ENCODE data around the gene PRICKLE2.

PRICKLE2 gene

DNA sequence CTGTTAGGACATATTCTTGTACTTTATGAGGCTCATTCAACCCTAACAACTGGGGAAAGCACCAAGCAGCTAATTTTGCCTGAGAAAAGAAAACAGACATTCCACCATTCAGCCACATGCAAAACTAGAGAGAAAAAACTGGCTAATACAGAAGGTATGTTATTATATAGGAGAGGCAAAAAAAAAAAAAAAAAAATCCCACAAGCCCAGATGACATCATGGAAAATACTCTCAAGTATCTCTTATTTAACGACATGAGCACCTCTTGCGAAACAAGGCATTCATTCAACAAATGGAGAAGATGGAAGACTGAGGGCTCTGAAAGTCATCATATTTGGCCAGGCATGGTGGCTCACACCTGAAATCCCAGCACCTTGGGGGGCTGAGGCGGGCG, 61.5 kb downstream of the PRICKLE2 start (continued):
- peak; percentile 96 for TF ChIP-seq ZNF629 (tag by site-specific recombination; IDR thresholded peaks at IDR 0.05)
- no peak for TF ChIP-seq ZNF114 (tag by site-specific recombination; IDR thresholded peaks at IDR 0.05)
- TF ChIP-seq, protein P1, sequence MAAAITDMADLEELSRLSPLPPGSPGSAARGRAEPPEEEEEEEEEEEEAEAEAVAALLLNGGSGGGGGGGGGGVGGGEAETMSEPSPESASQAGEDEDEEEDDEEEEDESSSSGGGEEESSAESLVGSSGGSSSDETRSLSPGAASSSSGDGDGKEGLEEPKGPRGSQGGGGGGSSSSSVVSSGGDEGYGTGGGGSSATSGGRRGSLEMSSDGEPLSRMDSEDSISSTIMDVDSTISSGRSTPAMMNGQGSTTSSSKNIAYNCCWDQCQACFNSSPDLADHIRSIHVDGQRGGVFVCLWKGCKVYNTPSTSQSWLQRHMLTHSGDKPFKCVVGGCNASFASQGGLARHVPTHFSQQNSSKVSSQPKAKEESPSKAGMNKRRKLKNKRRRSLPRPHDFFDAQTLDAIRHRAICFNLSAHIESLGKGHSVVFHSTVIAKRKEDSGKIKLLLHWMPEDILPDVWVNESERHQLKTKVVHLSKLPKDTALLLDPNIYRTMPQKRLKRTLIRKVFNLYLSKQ (tag by site-specific recombination; IDR thresholded peaks at IDR 0.05; ENCODE audit: borderline replicate concordance): no peak
- TF ChIP-seq ZFP37 (tag by site-specific recombination; IDR thresholded peaks at IDR 0.05): no peak
- TF ChIP-seq ZNF157 (tag by site-specific recombination; IDR thresholded peaks at IDR 0.05): no peak
- no peak for TF ChIP-seq OSR2 (tag by site-specific recombination; IDR thresholded peaks at IDR 0.05)
- TF ChIP-seq ZNF223 (tag by site-specific recombination; IDR thresholded peaks at IDR 0.05): no peak
- TF ChIP-seq, protein P2, sequence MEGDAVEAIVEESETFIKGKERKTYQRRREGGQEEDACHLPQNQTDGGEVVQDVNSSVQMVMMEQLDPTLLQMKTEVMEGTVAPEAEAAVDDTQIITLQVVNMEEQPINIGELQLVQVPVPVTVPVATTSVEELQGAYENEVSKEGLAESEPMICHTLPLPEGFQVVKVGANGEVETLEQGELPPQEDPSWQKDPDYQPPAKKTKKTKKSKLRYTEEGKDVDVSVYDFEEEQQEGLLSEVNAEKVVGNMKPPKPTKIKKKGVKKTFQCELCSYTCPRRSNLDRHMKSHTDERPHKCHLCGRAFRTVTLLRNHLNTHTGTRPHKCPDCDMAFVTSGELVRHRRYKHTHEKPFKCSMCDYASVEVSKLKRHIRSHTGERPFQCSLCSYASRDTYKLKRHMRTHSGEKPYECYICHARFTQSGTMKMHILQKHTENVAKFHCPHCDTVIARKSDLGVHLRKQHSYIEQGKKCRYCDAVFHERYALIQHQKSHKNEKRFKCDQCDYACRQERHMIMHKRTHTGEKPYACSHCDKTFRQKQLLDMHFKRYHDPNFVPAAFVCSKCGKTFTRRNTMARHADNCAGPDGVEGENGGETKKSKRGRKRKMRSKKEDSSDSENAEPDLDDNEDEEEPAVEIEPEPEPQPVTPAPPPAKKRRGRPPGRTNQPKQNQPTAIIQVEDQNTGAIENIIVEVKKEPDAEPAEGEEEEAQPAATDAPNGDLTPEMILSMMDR (tag by site-specific recombination; IDR thresholded peaks at IDR 0.05): no peak
- no peak for TF ChIP-seq HOXC10 (CRISPR knock-in tag; IDR thresholded peaks at IDR 0.05)
- TF ChIP-seq, protein P3, sequence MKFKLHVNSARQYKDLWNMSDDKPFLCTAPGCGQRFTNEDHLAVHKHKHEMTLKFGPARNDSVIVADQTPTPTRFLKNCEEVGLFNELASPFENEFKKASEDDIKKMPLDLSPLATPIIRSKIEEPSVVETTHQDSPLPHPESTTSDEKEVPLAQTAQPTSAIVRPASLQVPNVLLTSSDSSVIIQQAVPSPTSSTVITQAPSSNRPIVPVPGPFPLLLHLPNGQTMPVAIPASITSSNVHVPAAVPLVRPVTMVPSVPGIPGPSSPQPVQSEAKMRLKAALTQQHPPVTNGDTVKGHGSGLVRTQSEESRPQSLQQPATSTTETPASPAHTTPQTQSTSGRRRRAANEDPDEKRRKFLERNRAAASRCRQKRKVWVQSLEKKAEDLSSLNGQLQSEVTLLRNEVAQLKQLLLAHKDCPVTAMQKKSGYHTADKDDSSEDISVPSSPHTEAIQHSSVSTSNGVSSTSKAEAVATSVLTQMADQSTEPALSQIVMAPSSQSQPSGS (tag by site-specific recombination; IDR thresholded peaks at IDR 0.05; ENCODE audit: low read depth): peak; percentile 95
- TF ChIP-seq, protein P4, sequence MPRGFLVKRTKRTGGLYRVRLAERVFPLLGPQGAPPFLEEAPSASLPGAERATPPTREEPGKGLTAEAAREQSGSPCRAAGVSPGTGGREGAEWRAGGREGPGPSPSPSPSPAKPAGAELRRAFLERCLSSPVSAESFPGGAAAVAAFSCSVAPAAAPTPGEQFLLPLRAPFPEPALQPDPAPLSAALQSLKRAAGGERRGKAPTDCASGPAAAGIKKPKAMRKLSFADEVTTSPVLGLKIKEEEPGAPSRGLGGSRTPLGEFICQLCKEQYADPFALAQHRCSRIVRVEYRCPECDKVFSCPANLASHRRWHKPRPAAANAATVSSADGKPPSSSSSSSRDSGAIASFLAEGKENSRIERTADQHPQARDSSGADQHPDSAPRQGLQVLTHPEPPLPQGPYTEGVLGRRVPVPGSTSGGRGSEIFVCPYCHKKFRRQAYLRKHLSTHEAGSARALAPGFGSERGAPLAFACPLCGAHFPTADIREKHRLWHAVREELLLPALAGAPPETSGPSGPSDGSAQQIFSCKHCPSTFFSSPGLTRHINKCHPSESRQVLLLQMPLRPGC (tag by site-specific recombination; IDR thresholded peaks at IDR 0.05): no peak
- TF ChIP-seq, protein P5, sequence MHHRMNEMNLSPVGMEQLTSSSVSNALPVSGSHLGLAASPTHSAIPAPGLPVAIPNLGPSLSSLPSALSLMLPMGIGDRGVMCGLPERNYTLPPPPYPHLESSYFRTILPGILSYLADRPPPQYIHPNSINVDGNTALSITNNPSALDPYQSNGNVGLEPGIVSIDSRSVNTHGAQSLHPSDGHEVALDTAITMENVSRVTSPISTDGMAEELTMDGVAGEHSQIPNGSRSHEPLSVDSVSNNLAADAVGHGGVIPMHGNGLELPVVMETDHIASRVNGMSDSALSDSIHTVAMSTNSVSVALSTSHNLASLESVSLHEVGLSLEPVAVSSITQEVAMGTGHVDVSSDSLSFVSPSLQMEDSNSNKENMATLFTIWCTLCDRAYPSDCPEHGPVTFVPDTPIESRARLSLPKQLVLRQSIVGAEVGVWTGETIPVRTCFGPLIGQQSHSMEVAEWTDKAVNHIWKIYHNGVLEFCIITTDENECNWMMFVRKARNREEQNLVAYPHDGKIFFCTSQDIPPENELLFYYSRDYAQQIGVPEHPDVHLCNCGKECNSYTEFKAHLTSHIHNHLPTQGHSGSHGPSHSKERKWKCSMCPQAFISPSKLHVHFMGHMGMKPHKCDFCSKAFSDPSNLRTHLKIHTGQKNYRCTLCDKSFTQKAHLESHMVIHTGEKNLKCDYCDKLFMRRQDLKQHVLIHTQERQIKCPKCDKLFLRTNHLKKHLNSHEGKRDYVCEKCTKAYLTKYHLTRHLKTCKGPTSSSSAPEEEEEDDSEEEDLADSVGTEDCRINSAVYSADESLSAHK (tag by site-specific recombination; IDR thresholded peaks at IDR 0.05): peak; percentile 48
- no peak for TF ChIP-seq TCF7L2 (IDR thresholded peaks at IDR 0.05; ENCODE audit: borderline replicate concordance, low read depth, low read length)
- no peak for TF ChIP-seq ZNF777 (tag by site-specific recombination; IDR thresholded peaks at IDR 0.05; ENCODE audit: borderline replicate concordance)

DNA sequence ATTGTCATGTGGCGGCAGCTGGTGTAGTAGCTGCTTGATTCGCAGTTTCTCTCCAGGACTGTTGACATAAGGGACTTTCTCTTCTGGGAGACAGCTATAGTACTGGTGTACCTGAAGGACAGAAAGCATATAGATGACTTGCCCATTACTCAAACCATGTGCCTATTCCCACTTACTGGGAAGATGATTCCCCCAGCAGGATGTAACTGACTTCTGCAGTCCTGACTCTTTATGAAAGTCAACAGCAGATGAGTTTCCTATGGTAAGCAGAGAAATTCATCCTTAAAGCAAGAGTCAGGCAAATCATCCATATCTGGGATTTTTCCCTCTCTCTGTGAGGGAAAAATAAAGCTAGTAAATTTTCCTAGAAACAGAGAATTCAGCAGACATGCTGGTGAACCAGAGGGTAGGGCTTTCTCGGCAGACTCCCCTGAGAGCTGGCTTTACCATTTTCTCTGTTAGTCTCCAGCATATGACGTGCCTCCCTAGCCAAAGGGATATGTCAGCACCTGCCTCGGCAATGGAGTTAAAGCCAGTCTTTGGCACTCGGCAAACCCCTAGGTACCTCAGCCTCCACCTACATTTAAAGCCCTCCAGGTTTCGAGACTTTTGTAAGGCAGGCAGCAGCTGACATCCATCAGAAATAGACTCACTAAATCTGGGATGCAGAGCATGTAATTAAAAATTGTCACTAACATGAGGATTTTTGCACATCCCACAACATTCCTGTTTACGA, 62.1 kb downstream of the PRICKLE2 start:
- no peak overlapping the region for H3K4me3 ChIP-seq (ENCODE audit: low read depth, low read length)
- POLR2A ChIA-PET: interaction anchor here (0.9 to 1.4 kb wide), 2 partner anchors 24 to 76 kb away, joined by 3 to 6 read pairs; no protein-coding TSS in a partner anchor
- CTCF ChIA-PET: interaction anchor here (0.8 to 1.3 kb wide), 4 partner anchors 133 to 322 kb away, joined by 3 to 5 read pairs (median 4); no protein-coding TSS in a partner anchor
- peaks cover 0 to 11% of the 10 kb centered on the region in 2 experiments; a peak in 1 of 3 replicates for H3K36me3 ChIP-seq (ENCODE audit: control insufficient read depth in 2 of 2, insufficient read depth in 1 of 2, low read length in 2 of 2)
- H3K9me3 ChIP-seq (ENCODE audit: control insufficient read depth, insufficient read depth, low read depth, low read length): no peaks in the 10 kb centered on the region
- TF ChIP-seq ZNF785 (tag by site-specific recombination; IDR thresholded peaks at IDR 0.05) (no peak), GLI2 (tag by site-specific recombination; IDR thresholded peaks at IDR 0.05; ENCODE audit: borderline replicate concordance, low read depth) (no peak), FEZF1 (tag by site-specific recombination; IDR thresholded peaks at IDR 0.05) (no peak), WT1 (tag by site-specific recombination; IDR thresholded peaks at IDR 0.05) (no peak)
- TF ChIP-seq, protein P6, sequence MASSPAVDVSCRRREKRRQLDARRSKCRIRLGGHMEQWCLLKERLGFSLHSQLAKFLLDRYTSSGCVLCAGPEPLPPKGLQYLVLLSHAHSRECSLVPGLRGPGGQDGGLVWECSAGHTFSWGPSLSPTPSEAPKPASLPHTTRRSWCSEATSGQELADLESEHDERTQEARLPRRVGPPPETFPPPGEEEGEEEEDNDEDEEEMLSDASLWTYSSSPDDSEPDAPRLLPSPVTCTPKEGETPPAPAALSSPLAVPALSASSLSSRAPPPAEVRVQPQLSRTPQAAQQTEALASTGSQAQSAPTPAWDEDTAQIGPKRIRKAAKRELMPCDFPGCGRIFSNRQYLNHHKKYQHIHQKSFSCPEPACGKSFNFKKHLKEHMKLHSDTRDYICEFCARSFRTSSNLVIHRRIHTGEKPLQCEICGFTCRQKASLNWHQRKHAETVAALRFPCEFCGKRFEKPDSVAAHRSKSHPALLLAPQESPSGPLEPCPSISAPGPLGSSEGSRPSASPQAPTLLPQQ (tag by site-specific recombination; IDR thresholded peaks at IDR 0.05): no peak
- peaks cover 29% of the 10 kb centered on the region for H3K4me1 ChIP-seq (ENCODE audit: control insufficient read depth, insufficient read depth, low read length)
- peak overlapping the region; percentile 18; the same call in 1 of the 2 replicates for H3K27ac ChIP-seq (ENCODE audit: extremely low read depth, low read depth, low read length)

Data from HEK293 (cell line).